Measurements from ENCODE around the gene DCHS2. TPM values are rescaled to one million over a fixed set of nuclear protein-coding genes. Genes with fewer than 3 reads are reported as not detected.

DCHS2 gene
- total and polyA plus RNA-seq, 2 of the 8 experiments (the other 6 are each of a cell fraction or from before 2014, with no cell fraction given) = 0.54 to 2.6 TPM

GRCh38 chr4:154491341-154492271 lies at the start of gene DCHS2 (continued):
- TF ChIP-seq CHD7 (IDR thresholded peaks at IDR 0.05; ENCODE audit: insufficient replicate concordance, low read length) (no peak), TAF1 (IDR thresholded peaks at IDR 0.05; ENCODE audit: low read depth, low read length) (no peak), CBX5 (IDR thresholded peaks at IDR 0.05; ENCODE audit: low read depth, low read length) (no peak), GTF2F1 (IDR thresholded peaks at IDR 0.05; ENCODE audit: borderline replicate concordance, low read depth, low read length) (no peak), SAP30 (IDR thresholded peaks at IDR 0.05; ENCODE audit: insufficient read depth, insufficient replicate concordance, low read length) (no peak), JUN (IDR thresholded peaks at IDR 0.05; ENCODE audit: low read depth, low read length) (no peak), FOSL1 (IDR thresholded peaks at IDR 0.05; ENCODE audit: insufficient read depth, low read depth, low read length) (no peak), EZH2 (IDR thresholded peaks at IDR 0.05; ENCODE audit: low read depth, low read length, severe bottlenecking) (no peak), KDM5A (IDR thresholded peaks at IDR 0.05; ENCODE audit: low read length) (no peak)

Data from H1 (cell line).